ENCODE results near the gene ATRIP.

DNA sequence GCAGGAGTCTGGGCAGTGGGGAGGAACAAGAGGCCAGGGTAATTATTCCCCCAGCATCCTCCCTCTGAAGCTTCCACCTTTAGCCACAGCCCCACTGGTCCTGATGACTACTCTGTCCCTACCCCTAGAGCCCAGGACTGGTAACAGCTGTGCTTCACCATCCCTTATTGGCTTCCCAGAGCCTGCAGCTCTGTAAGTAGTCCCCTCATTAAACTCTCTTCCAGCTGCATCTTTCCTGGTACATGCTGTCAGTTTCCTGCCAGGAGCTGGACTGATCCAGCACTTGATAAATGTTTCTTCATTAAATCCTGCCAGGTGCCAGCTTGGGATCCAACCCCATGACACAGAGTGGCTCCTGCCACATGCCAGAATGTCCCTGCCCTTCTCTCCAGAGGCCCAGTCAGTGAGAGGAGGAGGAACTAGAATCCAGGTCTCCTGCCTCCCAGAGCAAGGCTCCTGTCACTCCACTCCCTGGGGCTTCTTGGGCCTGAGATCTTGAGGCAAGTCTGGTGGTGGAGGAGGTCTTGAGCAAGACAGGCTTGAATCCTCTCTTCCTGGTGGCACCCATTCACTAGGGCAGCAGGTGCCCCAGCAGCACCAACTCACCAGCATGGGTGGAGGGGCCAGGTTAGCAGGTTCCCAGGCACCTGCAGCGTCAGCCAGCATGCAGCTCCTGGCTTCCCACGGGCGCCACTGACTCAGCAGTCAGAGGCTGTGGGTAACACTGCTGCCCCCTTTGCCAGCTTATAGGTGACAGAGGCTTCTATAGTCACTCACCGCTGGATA is 47.0 kb upstream of the ATRIP start:
- TF ChIP-seq, protein P1, sequence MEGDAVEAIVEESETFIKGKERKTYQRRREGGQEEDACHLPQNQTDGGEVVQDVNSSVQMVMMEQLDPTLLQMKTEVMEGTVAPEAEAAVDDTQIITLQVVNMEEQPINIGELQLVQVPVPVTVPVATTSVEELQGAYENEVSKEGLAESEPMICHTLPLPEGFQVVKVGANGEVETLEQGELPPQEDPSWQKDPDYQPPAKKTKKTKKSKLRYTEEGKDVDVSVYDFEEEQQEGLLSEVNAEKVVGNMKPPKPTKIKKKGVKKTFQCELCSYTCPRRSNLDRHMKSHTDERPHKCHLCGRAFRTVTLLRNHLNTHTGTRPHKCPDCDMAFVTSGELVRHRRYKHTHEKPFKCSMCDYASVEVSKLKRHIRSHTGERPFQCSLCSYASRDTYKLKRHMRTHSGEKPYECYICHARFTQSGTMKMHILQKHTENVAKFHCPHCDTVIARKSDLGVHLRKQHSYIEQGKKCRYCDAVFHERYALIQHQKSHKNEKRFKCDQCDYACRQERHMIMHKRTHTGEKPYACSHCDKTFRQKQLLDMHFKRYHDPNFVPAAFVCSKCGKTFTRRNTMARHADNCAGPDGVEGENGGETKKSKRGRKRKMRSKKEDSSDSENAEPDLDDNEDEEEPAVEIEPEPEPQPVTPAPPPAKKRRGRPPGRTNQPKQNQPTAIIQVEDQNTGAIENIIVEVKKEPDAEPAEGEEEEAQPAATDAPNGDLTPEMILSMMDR (IDR thresholded peaks at IDR 0.05) = no peak
- no peak for TF ChIP-seq POLR2A (IDR thresholded peaks at IDR 0.05)
- TF ChIP-seq EP300 (IDR thresholded peaks at IDR 0.05) = no peak

Measured in stomach (tissue), 4 donors.